Measurements from ENCODE around the gene AFF3.

The AFF3 gene

DNA sequence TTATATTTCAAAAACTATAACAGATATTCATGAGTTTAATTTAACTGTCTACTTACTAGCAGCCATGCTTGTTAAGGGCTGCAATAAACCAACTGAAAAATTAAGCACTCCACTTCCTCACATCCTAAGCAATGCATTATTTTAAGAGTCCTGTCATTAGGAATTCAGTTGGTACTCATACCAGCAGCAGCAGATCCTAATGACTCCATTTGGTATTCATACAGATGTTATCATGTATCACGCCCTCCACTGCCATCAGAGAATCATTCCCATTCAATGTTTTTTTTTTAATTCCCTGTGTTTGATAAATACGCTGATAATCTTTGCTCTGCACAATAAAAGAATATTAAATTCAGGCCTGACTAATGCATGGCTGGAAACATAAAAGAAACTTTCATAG is 236.8 kb downstream of the AFF3 start:
- Histone ChIP-seq H3K9me3 (no peaks in the 10 kb centered on the region), H3K27me3 (no peaks in the 10 kb centered on the region), H3K4me3 (ENCODE audit: low read depth, low read length) (no peak overlapping the region), H3K36me3 (no peaks in the 10 kb centered on the region), H3K4me1 (no peaks in the 10 kb centered on the region)
- TF ChIP-seq, protein P1, sequence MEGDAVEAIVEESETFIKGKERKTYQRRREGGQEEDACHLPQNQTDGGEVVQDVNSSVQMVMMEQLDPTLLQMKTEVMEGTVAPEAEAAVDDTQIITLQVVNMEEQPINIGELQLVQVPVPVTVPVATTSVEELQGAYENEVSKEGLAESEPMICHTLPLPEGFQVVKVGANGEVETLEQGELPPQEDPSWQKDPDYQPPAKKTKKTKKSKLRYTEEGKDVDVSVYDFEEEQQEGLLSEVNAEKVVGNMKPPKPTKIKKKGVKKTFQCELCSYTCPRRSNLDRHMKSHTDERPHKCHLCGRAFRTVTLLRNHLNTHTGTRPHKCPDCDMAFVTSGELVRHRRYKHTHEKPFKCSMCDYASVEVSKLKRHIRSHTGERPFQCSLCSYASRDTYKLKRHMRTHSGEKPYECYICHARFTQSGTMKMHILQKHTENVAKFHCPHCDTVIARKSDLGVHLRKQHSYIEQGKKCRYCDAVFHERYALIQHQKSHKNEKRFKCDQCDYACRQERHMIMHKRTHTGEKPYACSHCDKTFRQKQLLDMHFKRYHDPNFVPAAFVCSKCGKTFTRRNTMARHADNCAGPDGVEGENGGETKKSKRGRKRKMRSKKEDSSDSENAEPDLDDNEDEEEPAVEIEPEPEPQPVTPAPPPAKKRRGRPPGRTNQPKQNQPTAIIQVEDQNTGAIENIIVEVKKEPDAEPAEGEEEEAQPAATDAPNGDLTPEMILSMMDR (IDR thresholded peaks at IDR 0.05; ENCODE audit: low read depth, low read length), result no peak
- no peak for DNase-seq

DNA sequence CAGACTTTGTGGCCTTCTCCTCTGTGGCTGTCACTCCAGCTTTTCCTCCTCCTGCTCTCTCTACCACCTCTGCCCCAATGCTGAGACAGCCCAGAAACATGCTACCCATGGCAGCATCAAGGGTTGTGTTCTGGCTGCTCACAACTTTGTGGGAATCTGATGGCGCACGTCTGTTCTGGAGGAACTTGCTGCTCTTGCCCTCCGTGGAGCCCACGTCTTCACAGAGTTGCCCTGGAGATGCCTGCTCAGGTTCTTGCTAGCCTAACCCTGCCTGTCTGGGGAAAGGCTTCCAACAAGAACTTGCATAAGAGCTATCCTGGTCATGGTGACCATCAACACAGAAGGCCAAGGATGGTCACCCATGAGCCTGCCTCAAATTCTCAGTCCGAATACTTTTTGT is 237.4 kb downstream of the AFF3 start:
- no peaks in the 10 kb centered on the region for H3K27me3 ChIP-seq
- TF ChIP-seq, protein P1 (IDR thresholded peaks at IDR 0.05; ENCODE audit: low read depth, low read length), result no peak

DNA sequence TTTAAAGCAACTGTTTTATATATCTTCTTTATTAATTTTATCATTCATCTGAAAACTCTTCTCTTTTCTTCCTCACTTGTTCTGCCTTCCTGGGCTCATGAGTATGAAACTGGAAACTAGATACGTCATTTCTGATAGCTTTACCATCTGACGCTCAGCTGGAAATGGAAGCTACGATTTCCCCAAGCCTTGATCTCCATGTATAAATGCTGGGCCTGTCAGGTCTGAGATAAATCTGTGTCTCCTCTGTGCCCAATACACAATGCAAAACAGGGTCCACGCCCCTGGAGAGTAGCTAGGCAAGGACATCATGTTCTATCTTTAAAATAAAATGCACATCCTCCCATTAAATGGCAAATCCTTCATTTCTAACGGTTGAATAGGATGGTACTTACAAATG is 238.4 kb downstream of the AFF3 start:
- TF ChIP-seq, protein P1 (IDR thresholded peaks at IDR 0.05; ENCODE audit: low read depth, low read length), result no peak
- no peak for DNase-seq
- Histone ChIP-seq H3K9me3 (no peaks in the 10 kb centered on the region), H3K36me3 (no peaks in the 10 kb centered on the region), H3K4me3 (ENCODE audit: low read depth, low read length) (no peak overlapping the region), H3K4me1 (no peaks in the 10 kb centered on the region), H3K27me3 (no peaks in the 10 kb centered on the region)

More for the DNA sequence above, 237.4 kb downstream of the AFF3 start:
- Histone ChIP-seq H3K9me3 (no peaks in the 10 kb centered on the region), H3K36me3 (no peaks in the 10 kb centered on the region), H3K4me1 (no peaks in the 10 kb centered on the region), H3K4me3 (ENCODE audit: low read depth, low read length) (no peak overlapping the region)
- no peak for DNase-seq

DNA sequence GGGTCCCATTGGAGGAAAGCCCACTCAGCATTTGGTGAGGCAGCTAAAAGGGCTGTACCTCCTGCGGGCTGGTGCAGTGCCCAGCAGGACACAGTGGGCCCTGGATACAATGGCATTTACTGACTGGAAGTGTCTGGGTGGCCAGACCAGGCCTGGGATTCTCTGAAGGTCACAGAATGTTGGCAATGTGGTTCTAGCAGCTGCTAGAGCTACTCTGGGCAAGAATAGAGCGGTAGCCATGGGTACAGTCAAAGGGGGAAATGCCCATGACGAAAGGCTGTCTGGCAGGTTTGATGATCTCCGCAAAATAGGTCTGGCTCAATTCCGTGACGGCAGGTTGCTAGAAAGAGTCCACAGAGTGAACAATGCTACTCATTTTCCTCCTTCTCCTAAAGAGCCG is 241.8 kb downstream of the AFF3 start:
- no peaks in the 10 kb centered on the region for H3K4me1 ChIP-seq
- H3K9me3 ChIP-seq, result no peaks in the 10 kb centered on the region
- H3K36me3 ChIP-seq, result no peaks in the 10 kb centered on the region
- TF ChIP-seq, protein P1 (IDR thresholded peaks at IDR 0.05; ENCODE audit: low read depth, low read length), result no peak
- H3K27me3 ChIP-seq, result no peaks in the 10 kb centered on the region
- no peak for DNase-seq
- H3K4me3 ChIP-seq (ENCODE audit: low read depth, low read length), result no peak overlapping the region

DNA sequence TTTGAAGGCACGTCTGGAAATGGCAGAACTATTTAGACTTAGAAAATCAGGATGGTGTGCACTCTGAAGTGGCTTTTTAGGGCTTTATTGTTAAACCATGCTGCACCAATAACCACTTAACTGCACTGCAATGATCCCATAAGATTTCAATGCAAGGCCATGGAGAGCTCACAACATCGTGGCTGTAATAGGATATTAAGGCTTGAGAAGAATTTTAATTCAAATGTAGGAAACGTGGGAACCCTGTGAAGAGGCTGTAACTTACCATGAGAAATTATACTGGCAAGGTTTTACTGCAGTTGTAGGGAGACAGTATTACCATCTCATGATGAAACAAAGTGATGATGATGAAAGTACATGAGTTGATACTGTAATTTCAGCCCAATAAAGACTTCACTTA is 242.5 kb downstream of the AFF3 start:
- no peak for DNase-seq
- TF ChIP-seq, protein P1 (IDR thresholded peaks at IDR 0.05; ENCODE audit: low read depth, low read length), result no peak

DNA sequence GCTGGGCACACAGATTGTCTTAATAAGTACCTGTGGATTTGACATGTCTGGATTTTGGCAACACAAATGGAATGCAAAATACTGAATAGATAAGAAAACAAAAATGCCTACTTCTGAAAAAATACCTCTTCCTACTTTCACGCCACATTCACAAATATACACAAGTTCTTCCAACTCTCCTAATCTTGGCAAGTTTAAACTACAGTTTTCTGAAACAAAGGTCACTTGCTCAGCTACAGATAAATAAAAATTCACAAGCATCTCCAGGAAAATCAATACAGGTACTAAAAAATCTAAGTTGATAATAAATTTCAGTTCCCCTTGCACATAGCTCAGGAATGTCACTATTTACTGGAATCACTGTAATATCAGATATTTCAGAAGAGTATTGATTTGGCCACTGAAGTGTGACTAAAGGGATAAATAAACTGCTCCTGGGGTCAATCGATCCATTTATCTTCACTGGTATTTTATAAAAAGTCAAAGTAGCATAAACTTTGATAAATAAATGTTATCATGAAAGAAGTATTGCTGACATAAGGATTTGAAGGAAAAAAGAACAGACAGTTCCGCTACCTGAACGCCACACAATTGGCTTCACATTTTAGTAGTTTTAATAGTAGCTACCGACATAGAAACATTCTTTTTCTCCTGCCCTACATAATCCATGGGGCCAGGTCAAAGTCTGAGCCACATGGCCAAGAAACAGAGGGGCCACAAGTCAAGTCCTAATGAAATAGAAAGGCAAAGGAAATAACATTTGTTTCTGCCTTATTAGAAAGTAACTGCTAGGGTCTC is 243.1 kb downstream of the AFF3 start:
- no peaks in the 10 kb centered on the region for H3K4me1 ChIP-seq
- no peaks in the 10 kb centered on the region for H3K36me3 ChIP-seq
- no peak overlapping the region for H3K4me3 ChIP-seq (ENCODE audit: low read depth, low read length)
- DNase-seq, result no peak
- TF ChIP-seq, protein P1 (IDR thresholded peaks at IDR 0.05; ENCODE audit: low read depth, low read length), result no peak
- no peaks in the 10 kb centered on the region for H3K27me3 ChIP-seq
- H3K9me3 ChIP-seq, result no peaks in the 10 kb centered on the region

More for the DNA sequence above, 242.5 kb downstream of the AFF3 start:
- no peaks in the 10 kb centered on the region for H3K36me3 ChIP-seq
- H3K4me1 ChIP-seq, result no peaks in the 10 kb centered on the region
- H3K9me3 ChIP-seq, result no peaks in the 10 kb centered on the region
- H3K4me3 ChIP-seq (ENCODE audit: low read depth, low read length), result no peak overlapping the region
- no peaks in the 10 kb centered on the region for H3K27me3 ChIP-seq
